Measurements from ENCODE around the gene RHAG.
"Not testable (repeated sequence)": the region's sequence is repeated elsewhere in the genome, so short reads cannot be mapped to it uniquely, and the experiment has no call there.

Gene RHAG

DNA sequence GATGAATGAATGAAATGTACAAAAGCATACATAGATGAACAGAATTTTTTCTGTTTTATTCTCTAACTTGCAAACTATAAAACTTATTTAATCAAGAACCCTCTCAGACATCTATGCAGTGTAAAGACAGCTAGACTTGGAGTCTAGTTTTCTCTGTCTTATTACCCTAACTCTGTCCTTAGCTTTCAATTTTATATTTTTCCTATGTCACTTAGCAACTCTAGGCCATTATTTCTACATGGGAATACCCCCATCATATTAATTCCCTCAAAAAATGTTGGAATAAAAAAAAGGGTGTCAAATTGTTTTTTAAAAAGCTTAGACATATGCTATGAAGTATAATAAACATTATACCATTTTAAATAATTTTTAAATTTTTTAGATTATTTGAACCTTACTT lies 1.2 kb downstream of the RHAG start:
- DNase-seq: no peak

DNA sequence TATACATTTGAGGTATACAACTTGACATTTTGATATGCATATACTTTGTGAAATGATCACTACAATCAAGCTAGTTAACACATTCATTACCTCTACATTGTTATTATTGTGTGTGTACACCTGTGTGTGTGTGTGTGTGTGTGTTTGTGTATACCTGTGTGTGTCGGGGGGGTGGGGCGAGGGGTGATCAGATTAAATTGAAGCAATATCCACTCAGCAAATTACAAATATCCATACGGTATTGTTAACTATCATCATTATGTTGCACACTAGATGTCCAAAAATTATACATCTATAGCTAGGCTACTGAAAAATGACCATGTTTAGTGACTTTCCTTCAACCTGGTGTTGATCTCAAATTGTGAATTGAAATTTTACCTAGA lies 1.8 kb downstream of the RHAG start:
- no peak for DNase-seq

DNA sequence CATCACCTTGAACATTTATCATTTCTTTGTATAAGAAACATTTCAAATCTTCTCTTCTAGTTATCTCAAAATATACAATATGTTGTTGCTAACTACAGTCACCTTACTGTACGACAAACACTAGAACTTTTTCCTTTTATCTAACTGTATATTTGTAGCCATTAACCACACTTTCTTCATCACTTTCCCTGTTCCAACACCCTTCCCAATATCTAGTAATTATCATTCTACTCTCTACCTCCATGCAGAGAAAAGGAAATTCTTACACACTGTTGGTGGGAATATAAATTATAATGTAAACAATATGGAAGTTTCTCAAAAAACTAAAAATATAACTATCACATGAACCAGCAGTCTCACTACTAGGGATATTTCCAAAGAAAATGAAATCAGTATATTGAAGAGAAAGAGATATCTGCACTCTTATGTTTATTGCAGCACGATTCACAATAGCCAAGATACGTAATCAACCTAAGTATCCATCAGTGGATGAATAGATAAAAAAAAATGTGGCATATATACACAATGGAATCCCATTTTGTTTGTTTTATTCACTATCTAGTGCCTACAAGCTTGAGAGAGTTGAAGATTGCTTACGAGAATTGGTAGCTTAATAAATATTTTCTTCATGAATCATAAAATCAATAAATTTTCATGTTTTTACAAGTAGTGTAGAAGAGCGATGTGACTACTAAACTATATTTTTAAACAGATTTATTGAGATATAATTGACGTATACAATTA lies 2.4 kb downstream of the RHAG start:
- no peak for DNase-seq

DNA sequence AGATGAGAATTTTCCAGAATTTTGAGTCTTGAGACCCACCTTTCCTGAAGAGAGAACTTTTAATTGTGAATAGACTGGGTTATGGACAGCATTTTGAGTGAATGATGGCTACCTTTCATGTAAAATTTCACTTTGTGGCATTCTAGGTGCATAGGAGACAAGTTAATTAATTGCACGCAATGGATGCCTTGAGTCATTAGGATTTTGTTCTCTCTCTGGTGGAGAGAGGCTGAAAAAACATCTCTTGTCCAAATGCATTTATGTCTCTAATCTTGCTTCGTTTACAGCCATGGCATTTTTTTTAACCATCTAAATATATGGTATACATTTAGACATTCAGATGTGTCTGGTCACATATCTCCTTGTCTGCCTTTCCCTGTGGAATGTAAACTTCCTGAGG lies 3.1 kb downstream of the RHAG start:
- no peak for DNase-seq

DNA sequence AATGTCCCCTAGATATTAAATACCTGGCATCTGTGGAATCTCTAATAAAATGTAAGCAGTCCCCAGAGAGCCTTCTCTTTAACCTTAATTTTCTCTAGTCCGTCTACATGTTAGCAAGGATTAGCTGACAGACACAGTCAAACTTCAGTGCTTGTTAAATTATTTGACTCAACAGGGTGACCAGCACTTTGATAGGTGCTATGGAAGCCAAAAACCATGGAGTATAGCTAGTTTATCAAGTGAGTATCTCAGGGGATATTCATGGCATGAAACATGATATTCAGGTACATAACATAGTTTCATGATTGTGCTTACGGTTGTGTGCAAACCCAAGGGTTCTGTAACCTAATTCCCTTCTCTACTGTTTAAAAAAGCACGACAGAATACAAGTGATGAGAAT lies 3.9 kb downstream of the RHAG start:
- no peak for DNase-seq

DNA sequence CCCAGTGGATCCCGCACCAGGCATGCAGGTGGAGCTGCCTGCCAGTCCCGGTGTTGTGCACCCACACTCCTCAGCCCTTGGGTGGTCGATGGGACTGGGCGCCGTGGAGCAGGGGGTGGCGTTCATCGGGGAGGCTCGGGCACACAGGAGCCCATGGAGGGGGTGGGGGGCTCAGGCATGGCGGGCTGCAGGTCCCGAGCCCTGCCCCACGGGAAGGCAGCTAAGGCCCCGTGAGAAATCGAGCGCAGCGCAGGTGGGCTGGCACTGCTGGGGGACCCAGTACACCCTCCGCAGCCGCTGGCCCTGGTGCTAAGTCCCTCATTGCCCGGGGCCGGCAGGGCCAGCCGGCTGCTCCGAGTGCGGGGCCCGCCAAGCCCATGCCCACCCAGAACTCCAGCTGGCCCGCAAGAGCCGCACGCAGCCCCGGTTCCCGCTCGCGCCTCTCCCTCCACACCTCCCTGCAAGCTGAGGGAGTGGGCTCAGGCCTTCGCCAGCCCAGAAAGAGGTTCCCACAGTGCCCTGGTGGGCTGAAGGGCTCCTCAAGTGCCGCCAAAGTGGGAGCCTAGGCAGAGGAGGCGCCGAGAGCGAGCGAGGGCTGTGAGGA lies 7.1 kb downstream of the RHAG start:
- DNase-seq: not testable (repeated sequence)

DNA sequence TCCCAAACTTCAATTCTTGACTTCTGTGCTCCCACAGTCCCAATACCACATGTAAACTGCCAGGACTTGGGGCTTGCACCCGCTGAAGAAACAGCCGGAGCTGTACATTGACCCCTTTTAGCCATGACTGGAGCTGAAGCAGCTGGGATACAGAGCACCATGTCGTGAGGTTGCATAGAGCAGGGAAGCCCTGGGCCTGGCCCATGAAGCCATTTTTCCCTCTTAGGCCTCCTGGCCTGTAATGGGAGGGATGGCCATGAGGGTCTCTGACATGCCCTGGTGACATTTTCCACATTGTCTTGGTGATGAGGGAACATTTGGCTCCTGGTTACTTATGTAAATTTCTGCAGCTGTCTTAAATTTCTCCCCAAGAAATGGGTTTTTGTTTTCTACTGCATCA lies 9.8 kb downstream of the RHAG start:
- DNase-seq: no peak

DNA sequence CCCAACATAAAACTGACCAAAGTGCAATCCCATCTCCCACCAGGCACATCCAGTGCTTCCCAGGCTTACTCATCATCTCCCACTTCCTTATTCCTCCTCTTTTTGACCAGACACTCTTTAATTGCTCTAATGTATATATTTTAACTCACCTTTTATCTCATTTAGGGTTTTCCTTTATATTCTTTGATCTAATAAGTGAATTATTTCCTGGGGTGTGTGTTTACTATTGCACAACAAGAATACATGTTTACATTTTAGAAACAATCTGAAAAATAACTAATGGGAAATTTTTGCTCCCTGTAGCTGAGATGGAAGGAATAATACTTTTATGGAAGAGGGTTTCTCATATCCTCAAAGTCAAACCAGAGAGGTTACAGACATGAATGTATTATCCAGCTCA lies 18.4 kb downstream of the RHAG start:
- no peak for DNase-seq

DNA sequence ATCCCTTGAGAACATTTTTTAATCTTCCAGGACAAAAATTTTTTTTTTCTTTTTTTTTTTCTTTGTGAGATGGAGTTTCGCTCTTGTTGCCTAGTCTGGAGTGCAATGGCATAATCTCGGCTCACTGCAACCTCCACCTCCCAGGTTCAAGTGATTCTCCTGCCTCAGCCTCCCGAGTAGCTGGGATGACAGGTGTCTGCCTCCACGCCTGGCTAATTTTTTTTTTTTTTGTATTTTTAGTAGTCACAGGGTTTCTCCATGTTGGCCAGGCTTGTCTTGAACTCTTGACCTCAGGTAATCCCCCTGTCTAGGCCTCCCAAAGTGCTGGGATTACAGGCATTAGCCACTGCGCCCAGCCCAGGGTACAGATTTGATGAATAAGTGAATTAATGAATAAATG lies 22.5 kb downstream of the RHAG start:
- DNase-seq: not testable (repeated sequence)

DNA sequence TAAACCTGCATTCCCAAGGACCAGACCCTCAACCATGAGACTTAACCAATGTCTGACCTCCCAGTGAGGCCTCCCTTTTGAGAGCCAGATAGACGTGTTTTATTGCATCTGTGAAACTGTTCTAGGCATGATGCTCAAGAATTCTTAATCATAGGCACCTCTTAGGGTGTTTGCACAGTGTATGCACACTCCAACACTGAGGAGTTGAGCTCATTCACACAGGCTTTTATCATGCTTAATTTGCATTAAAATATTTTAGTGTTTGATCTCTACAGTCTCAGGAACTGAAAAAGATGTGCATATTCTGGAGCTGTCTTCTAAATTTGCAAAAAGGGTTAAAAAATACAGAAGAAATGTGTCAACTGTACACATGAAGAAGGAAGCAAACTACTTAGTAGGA lies 27.4 kb downstream of the RHAG start:
- DNase-seq: no peak

DNA sequence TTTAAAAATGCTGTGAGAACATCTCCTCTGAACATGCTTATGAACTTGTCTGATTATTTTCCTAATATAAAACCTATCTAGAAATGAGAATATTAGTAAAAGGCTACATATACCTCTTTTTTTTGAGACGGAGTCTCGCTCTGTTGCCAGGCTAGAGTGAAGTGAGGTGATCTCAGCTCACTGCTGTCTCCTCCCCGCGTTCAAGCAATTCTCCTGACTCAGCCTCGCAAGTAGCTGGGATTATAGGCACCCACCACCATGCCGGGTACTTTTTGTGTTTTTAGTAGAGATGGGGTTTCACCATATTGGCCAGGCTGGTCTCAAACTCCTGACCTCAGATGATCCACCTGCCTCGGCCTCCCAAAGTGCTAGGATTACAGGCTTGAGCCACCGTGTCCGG lies 28.4 kb downstream of the RHAG start:
- DNase-seq: not testable (repeated sequence)

DNA sequence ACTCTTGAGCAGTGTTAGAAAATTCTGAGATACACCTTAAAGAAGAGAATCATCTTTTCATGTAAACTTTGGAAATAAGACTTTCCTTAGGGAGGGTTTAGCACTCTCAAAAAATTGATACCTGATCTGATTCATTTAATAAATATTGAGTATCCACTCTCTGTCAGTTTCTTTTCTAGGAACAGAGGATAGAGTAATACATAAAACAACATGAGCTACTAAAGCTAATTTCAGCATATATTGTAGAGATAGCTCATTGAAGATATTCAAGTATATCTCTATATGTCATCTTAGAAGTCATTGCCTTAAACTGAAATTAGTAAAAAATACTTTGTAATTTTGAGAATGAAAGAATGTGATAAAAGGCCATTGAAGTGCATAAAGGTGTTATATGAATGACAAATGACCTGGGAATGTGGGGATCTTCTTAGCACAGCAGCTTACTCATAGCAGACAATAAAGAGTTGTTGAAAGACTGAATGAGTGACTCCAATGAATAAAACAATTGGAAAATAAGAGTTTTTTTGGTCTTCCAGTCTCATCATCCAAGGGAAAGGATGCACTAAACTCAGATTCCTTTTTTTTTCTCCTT lies 29.2 kb downstream of the RHAG start:
- DNase-seq: no peak

DNA sequence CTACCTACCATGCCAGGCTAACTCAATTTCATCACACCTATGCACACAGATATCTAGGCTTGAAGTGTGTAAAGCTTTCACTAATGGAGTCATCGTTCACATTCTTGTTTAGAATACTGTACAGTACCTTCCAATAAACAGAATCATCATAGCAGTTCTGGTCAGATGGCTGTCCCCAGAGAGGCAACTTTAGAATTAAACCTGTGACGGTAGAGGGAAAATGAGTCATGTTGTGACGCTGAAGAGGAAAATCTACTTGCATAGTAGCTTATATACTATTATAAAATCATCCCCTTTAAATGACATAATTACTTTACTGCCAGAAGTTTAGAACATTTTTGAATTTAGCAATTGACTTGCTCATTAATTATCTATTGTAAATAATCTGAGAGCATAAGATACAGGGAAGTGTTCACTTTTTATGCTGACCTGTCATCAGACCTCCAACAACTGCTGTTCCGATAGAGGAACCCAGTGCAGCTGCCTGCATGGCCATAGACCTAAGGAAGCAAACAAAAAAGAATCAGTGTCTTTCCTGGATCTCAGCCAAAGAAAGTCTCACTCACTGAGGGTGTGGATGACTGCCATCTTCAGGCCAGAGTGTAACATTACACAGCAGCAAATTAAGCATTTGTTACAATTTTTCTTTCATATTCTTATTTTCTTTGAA lies 29.8 kb downstream of the RHAG start:
- peak; percentile 57 for DNase-seq

DNA sequence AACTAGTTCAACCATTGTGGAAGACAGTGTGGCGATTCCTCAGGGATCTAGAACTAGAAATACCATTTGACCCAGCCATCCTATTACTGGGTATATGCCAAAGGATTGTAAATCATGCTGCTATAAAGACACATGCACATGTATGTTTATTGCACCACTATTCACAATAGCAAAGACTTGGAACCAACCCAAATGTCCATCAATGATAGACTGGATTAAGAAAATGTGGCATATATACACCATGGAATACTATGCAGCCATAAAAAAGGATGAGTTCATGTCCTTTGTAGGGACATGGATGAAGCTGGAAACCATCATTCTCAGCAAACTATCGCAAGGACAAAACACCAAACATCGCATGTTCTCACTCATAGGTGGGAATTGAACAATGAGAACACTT lies 32.6 kb downstream of the RHAG start:
- DNase-seq: not testable (repeated sequence)

DNA sequence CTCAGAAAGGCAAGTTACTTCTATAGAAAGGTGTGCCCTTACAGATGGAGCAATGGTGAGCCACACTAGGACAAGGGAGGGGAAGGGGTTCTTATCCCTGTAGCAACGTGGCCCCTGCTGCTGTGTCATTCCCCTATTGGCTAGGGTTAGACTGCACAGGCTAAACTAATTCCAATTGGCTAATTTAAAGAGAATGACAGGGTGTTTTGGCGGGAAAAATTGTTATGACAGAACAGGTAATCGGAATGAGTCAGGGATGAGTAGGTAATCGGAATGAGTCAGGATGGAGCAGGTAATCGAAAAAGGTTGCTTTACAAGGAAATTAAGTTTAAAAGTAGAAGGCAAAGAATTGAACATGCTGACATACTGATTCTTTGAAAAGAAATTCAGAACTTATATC lies 49.4 kb downstream of the RHAG start:
- DNase-seq: not testable (repeated sequence)

DNA sequence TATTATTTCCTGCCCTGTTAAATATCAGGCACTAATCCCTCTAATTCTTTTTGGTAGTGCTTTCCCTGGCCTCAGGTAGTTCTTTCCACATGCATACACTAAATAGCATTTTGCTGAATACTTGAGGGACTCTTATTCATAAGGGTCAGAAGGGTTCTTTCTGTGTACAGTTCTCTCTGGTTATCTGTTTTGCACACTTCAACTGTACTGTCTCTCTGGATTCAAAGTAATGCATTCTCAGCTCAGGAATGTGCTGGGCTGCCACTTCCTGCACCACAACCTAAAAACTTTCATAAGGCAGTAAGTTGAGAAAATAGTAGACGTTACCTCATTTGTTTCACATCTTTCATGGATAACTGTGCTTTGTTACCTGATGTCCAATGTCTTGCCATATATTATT lies 54.1 kb downstream of the RHAG start:
- no peak for DNase-seq

DNA sequence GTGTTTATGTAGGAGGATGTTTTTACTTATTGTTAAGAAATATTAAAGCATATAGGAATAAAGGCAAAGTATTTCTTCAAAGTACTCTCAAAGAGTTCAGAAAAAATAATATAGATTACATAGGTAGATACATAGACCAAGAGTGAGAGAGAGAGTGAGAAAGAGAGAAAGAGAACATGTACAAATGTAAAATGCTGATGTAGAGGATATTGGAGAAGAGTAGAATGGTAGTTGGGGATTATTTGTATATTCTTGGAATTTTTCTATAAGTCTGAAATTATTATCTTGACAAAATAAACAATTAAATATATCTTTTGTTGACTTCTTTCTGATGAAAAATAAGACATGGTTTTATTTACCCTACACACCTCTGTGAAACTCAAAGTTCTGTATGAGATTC lies 57.0 kb downstream of the RHAG start:
- no peak for DNase-seq

DNA sequence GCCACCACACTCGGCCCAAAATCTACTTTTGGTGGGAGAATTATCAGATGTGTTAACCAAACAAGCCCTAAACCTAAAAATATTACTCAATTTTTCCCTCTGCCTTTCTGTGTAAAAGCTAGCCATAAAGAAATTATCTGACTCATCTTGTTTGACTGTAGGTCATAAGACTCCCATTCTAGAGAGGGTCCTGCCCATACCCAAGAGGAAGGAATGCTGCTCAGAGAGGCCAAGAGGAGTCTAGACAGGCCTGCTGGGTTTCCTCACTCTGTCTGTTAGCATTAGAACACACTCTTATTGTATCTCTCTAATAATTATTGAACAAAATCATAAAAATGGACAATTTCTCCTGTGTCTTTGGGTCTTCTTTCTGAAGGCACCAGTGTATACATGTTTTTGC lies 60.0 kb downstream of the RHAG start:
- DNase-seq: no peak

DNA sequence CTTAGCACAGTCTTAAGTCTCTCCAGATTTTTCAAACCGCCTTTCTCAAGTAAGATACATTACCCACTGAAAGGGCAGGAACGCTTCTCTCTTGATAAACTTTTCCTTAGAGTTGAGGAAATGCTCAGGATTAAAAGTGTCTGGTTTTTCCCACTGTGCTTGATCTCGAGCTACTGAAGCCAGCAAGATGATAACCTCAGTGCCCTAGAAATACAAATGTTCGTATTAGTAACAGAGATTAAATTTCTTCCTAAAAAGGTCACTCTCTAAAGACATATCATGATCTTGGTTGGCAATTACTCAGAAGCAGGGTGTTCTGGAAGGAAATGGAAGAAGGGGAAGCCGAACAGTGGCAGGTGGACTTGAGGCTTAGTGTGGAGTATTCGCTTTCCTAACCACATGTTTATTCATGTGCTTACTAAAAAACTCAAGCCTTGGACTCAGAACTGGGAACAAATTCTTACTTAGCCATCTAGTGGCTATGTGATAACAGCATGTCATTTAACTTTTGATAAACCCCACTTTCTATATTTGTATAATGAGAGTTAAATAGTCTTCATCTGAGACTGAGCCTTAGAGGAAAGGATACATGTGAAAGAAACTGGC lies 66.1 kb downstream of the RHAG start:
- DNase-seq: no peak

DNA sequence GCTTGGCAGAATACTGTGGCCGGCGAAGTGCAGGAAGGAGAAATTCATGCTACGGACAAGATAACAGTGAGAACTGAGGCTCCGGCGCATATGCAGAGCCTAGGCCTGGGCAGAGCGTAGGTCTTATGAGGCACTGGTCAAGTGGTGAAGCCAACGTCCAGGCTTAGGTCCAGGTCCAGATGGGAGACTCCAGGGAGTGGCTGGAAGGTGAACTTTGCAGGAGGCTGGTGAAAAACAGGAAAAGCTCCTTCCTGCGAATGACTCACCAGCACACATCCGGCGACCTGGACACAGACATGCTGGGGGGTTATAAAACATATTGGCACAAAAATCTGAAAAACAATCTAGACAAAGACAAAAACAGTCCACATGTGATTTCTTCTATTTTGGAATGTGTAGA lies 70.8 kb downstream of the RHAG start:
- DNase-seq: no peak

DNA sequence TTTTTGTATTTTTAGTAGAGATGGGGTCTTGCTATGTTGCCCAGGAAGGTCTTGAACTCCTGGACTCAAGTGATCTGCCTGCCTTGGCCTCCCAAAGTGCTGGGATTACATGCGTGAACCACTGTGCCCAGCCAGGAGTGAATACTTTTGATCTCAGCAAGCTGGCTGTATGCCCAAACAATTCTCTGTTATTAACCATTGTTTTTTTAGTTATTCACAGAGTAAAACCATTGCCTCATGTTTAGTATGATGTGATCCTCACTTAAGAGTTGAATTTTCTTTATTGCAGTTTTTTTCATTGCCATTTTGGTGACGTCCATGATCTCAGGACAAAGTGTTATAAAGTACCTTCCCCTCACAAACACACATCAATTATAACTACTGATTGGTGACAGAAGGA lies 71.4 kb downstream of the RHAG start:
- no peak for DNase-seq

DNA sequence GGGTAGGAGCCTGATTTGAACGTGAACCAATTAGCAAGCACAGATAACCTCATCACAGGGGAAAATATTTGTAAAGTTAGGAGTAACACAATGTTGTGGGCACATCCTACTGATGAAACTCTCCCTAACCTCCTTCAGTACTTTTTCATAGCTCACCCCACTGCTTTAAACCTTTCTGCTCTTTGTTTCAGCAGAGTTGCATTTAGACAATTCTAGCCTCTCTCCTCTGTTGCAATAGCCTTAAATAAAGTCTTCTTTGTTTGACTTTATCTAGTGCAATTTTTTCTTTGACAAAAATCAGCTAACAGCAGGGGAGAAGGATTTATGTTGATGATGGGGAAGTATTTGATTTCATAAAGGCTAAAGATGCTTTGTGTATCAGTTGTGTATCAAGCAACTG lies 72.1 kb downstream of the RHAG start:
- DNase-seq: no peak

DNA sequence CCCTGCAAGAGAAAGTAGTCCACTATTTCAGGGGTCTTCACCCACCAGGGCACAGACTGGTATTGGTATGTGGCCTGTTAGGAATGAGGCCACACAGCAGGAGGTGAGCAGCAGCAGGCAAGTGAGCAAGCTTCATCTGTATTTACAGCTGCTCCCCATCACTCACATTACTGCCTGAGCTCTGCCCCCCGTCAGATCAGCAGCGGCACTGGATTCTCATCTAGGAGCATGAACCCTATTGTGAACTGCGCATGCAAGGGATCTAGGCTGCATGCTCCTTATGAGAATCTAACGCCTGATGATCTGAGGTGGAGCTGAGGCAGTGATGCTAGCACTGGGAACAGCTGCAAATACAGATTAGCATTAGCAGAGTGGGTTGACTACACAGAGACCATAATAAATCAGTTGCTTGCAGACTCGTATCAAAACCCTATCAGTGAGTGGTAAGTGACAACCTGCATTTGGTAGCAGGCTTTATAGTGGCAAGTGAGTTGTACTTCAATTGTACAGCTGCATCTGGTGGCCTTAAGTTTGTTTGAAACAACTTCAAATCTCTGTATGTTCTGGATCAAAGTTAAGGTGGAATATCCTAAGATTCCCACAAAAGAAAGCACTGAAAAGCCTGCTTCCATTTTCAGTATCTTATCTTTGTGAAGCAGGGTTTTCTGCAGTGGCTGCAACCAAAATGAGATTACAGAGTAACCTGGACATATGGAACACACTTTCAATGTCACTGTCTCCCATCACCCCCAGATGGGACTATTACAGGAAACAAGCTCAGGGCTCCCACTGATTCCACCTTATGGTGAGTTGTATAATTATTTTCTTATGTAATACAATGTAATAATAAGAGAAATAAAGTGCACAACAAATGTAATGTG lies 73.4 kb downstream of the RHAG start:
- DNase-seq: no peak

Data from NCI-H1436 treated with DMSO at 0.1 percent for 48 hours (cell line).